ENCODE data around the gene ALOX12.

The ALOX12 gene

DNA sequence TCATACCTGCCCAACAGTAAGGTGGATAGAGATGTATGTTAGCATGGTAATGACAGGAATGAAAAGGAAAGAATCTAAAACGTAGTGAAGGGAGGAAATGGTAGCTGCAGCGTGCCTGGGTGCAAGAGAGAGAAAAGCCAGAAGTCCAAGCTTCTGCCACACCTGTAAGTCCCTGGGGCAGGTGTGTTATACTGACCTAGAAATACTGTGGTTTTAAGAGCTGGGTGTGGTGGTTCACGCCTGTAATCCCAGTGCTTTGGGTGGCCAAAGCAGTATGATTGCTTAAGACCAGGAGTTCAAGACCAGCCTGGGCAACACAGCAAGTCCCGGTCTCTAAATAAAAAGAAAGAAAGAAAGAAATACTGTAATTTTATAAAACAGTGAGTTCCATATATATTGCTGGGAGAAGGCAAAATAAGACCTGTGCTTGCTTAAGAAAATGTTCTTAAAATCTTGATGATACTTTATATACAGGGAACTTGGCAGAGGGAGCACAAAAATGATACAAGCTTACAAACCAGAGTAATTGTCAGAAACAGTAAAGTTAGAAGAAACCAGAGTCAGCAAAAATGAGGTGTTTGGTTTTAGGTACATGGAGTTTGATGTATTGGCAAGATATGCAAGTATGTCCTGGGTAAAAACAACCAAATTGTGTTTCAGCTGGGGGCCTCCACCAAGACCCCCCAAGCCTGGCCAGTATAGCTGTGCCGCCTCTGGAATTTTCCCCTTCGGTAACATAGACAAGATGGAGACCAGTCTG lies 6.6 kb downstream of the ALOX12 start:
- FAIRE-seq = no peak

DNA sequence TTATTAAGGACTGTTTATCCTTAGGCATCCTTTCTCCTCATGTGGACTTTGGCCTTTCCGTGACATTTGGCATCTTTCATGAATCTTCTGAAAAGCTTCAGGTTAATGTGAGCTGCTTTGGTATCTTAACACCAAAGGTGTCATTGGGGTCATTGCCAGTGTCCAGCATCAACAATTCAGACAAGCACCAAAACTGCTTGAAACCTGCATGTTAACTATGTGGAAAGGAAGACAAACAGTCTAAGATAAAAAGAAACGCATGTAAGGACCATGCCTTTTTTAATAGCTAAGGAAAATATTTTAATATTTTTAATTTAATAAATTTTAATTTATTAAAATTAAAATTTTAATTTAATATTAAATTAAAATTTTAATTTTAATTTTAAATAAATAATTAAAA lies 7.9 kb downstream of the ALOX12 start:
- no peak for FAIRE-seq

DNA sequence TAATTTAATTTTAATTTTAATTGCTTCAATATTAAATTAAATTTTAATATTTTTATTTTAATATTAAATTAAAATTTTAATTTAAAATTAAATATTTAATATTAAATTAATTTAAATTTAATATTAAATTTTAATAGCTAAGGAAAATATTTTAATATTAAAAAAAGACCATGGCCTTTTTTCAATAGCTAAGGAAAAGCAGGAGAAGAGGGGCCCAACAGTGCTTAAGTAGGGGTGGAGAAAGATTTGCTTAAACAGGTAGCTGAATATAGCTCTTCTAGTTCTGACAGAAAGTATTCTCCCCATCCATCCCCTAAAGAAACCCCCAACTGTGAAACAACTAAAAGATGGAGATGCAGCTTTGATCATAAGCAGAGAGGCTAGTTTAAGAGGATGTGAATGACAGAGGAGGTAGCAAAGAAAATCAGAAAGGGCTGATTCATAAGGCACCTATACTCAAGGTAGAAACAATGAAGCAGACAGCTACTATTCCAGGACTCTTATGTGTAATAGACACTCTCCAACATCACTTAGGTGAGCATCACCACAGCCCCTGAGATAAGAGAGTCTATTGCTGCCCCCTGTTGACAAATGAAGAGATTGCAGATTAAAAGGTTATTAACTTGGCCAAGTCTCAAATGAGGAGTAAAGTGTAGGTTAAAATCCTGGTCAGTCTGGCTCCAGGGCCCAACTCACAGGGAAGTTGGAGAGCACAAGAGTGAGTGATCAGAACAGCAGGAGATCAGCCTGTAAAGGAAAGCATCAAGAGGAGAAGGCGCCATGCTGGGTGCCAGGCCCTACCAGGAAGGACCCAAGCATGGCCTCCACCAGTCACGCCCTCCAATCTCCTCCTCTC lies 8.8 kb downstream of the ALOX12 start:
- FAIRE-seq = no peak

DNA sequence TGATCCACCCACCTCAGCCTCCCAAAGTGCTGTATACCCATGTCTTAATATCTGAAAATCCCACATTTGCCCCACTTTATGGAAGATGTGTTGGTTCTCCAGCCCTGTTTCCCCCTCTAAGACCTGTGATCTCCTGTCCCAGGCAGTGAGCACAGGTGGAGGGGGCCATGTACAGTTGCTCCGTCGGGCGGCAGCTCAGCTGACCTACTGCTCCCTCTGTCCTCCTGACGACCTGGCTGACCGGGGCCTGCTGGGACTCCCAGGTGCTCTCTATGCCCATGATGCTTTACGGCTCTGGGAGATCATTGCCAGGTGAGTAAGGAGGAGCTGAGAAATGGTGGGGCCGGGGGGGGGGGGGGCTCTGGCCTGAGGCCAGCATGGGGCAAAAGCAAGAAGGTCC lies 9.9 kb downstream of the ALOX12 start:
- FAIRE-seq = no peak

DNA sequence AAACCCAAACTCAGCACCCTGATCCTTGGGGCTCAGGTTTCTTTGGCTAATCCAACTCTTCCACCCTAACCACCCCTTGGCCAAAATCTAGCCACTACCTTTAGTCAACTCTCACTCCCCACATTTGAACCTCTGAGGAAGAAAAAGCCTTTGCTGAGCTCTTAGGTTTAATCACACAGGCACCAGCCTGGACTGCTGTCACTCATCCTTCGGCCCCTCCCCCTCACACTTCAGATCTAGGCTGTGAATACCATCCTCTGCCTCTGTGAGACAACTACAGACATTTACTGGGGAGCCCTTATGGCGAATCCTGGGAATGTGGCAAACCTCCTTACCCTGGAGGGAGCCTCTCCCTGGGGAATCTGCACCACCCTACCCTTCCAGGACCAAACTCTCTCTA lies 11.3 kb downstream of the ALOX12 start:
- FAIRE-seq = no peak

DNA sequence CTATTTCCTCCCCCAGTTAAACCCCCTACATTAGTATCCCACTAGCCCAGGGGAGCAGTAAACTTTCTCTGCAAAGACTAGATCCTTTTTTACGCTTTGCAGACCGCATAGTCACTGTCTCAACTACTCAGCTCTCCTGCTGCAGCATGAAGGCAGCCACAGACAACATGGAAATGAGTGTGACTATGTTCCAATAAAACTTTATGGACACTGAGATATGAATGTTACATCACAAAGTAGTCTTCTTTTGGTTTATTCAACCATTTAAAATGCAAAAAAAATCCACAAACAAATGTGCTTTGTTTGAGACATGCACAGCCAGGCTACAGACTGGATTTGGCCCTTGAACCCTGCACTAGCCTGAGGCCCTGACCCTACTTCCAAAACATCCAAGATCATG lies 14.7 kb downstream of the ALOX12 start:
- no peak for FAIRE-seq

DNA sequence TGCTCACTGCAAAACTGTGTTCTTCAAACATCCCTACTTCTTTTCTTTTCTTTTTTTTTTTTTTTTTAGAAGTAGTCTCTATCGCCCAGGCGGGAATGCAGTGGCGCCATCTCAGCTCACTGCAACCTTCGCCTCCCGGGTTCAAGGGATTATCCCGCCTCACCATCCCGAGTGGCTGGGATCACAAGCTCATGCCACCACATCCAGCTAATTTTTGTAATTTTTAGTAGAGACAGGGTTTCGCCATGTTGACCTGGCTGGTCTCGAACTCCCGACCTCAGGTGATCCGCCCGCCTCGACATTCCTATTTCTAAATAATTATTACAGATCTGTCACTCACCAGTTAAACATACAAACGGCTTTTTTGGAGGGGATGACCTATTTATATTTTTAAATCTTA lies 15.6 kb downstream of the ALOX12 start:
- no peak for FAIRE-seq

DNA sequence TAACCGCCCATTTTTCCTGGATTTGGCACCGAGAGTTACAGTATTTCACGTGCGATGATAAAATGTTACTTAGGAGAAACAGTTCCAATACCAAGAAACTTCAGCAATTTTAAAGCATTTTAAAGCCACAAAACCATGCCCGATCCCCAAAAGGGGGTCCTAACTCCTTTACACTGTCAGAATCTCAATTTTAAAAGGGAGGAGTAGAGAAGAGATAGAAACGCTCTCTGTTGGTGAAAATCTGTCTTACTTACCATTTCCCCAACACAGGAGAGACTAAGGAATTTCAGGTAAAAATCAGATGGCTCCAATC lies 16.0 kb downstream of the ALOX12 start:
- no peak for FAIRE-seq

DNA sequence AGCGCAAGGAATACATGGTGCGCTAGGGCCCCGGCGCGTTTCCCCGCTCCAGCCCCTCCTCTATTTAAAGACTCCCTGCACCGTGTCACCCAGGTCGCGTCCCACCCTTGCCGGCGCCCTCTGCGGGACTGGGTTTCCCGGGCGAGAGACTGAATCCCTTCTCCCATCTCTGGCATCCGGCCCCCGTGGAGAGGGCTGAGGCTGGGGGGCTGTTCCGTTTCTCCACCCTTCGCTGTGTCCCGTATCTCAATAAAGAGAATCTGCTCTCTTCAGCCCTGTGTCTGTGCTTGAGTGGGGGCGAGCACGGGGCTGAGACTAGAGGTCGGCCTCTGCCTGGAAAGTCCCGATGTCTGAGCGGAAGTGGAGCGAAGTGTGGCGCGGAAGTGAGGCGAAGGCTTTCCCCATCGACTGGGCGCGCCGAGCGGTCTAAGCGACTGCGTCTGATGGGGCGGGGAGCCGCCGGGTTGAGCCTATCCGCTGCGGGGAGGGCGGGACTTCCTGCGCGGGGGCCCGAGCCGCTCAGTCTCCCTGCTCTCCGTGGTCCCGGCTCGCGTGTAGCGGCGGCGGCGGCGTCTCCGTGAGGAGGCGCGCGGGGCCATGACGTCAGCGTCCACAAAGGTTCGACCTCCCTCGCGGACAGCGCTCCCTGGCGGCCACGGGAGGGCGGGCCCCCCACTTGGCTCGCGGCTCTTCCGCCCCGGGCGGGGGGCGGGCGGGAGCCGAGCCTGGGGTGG lies 18.6 kb downstream of the ALOX12 start:
- FAIRE-seq = peak; percentile 96

DNA sequence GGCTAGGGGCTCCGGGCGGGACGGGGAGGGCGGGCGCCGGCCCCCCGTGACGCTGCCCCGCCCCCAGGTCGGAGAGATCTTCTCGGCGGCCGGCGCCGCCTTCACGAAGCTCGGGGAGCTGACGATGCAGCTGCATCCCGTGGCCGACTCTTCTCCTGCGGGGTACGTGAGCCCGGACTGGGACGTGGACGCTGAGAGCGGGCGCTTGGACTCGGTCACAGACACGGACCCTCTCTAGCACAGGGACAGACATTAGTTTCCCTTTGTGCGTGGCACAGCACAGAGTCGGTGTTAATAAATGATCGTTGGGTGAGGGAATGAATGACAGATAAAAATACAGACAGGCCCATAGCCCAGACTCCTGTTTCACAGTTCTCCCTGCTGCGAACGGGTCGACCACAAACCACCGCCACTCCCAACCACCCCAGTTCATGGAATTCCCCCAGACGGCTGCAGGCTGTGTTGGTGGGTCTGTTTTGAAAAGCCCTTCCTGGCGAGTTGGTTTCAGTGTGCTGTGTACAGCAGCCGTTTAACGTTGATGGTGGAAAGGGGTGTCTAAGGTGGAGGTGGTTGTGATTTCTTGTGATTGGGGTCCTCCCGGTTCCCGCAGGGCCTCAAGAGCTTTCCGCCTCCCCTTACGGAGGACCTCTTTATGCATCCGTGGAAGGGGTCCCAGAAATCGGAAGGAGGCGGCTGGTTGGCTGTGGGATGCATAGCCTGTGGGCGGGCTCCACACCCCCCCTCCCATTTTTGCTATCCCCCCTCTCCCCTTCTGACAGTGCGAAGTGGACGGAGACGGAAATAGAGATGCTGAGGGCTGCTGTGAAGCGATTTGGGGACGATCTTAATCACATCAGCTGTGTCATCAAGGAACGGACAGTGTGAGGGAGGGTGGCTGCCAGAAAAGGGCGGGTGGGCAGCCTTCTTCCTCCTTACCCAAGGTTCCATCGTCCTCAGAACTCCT lies 19.4 kb downstream of the ALOX12 start:
- FAIRE-seq = no peak

DNA sequence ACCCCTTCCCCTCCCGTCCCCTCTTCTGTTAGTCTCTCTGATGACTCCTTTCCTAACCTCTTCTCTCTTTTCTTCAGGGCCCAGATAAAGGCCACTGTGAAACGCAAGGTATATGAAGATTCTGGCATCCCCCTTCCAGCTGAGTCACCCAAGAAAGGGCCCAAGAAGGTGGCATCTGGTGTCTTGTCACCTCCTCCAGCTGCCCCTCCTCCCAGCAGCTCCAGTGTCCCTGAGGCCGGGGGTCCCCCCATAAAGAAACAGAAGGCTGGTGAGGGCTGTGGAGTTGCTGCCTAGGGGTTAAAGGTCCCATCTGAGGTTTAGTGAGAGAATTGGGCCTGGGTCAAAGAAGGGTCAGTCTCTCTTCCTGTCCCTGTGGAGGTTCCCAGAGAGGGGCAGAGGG lies 20.6 kb downstream of the ALOX12 start:
- FAIRE-seq = no peak

DNA sequence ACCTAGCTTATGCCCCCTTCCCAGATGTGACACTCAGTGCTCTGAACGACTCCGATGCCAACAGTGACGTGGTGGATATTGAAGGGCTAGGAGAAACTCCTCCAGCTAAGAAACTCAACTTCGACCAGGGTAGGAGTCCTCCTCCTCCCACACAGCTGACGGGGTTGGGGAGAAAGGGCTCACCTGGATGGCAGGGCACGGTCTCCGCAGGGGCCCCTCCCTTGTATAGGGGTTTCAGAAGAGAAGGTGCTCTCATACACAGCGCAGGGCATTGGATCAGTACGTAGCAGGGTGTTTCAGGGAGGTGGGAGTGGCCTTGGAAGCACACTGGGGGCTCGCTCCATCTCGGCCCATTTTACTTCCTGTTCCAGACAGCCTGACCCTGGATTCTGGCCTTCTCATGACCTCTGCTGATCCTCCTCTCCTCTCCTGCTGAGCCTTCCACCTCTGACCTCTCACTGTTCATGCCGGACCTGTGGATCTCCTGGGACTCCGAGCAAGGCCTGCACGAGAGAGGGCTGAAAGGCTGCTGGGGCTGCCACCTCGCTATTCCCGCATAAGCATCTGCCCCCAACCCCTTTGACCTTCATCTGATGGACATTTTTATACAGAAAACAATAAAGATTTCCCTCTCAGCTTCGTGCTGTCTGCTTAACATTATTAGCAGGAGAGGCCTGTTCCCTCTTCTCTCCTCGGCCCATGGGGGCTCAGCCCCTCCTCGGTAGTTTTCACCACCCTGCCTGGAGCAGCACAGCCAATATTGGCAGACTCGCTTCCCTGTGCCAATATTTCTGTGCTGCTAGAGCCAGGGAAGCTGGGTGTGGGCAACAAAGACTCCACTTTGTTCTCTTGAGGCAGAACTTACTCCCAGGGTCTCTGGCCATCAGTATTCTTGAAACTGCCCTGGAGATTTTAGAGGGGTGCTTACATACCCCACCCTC lies 21.3 kb downstream of the ALOX12 start:
- FAIRE-seq = no peak

DNA sequence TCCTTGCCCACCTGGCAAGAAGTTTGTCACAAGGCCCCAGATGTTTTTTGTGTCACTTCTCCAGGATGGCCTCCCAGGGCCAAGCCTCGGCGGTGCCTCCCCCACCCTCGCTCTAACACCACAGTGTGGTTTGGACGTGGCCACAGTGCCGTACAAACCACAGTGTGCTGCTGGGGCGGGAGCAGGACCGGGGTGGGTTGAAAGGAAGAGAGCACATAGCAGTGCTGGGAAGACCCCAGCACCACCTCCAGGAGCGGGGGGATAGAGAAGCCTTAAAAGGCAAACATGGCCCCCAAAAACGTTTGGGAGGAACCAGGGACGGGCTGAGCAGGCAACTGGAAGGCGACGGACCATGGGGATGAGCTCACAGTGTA lies 22.0 kb downstream of the ALOX12 start:
- FAIRE-seq = no peak

DNA sequence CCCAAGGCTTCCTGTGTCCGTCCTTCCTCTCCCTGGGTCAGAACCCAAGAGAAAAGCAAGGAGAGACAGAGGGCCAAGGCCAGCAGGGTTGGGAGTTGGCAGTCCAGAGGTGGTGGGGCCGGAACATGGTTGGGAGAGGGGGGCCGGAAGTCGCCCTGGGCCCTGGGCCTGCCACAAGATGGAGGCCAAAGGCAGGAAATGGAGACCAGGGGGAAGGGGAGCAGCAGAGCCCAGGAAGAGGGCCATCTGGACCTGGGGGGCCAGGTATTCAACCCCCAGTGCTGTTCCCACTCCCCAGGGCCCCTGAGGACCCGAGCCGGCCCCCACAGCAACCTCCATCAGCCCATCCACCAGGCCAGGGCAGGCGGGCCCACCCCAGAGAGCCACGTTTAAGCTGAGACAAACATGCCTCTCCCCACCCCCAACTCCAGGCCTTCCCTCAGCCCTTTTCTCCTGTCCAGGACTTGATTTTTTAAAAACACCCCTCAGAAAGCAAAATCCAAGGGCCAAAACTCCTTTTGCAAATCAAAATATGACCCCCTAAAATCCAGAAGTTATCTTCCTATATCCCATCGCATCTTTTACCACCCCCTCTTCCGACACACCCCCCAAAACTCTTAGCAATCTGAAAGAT lies 22.6 kb downstream of the ALOX12 start:
- no peak for FAIRE-seq

DNA sequence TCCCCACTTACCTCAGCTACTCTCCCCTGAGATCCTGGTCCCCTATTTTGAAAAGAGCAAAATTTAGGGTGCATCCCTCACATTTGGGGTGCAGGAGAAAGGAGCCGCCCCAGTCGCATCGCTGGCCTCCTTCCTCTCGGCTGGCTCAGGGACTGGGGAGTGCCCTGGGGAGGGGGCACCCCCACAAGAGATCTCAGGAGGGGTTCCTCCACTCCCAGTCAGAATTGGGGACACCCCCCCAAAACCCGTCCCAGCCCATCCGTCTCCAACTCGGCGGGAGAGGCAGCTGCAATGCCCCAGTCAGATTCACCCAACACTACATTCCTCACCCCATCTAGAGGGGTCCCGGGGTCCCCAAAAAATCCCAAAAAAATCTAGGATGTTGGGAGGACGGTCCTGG lies 23.5 kb downstream of the ALOX12 start:
- no peak for FAIRE-seq

DNA sequence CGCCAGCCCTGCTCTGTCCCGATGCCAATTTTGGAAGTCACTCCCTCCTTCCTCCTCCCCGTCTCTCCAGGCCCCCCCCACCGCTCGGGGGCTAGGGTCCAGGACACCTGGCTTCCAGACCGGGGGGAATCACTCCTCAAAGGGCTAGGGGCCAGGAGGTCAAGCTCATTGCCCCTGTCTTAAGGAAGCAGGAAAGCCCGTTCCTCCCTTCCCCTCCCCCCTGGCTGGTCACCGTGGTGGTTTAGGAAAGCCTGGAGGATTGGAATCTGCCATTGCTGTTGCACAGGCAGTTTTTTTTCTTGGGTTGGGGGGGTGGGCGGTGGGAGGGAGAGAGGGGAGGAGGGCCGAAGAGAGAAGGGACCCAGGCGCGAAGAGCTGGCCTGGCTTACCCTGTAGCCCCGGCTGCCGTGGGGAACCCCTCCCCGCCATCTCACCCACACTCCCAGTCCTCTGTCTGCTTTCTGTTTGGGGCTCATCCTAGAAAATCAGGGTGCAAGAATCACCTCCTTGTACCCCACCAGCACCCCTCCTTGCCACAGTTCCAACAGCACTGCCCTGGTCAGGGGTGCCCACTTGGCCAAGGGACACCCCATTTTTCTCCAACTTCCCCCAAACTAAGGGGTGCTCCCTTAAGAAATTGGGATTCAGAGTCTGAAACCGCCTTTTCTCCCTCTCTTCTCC lies 24.1 kb downstream of the ALOX12 start:
- no peak for FAIRE-seq

DNA sequence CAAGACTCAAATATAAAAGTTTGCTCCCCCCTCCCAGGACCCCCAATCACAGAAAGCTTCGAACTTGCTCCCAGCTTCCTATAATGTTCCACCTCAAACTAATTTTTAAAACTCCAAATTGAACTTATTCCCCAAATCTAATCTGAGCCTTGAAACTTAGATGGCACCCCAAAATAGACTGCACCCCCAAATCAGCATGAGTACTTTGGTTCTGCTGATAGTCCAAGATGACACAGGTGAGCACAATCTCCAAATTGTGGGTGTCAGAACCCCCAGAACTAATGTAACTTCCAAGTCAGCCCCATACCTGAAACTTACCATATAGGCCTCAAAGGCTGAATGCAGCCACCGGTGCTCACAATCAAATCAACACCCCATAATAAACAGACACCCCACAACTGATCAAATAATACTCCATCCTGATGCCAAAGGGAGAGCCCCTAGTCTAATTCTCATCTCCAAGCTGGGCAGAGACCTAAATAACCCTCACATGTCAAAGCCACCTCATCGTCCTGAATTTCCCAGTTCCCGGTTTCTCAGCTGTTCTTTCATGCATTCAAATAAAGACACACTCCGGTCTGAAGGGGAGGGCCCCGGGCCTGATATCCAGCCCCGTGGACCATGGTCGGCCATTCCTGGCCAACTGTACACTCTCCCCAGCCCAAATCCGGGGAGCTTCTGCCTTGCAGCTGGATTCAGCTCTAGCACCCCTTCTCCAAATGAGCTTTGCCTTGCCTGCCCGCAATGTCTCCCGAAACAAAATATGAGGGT lies 25.2 kb downstream of the ALOX12 start:
- FAIRE-seq = no peak

DNA sequence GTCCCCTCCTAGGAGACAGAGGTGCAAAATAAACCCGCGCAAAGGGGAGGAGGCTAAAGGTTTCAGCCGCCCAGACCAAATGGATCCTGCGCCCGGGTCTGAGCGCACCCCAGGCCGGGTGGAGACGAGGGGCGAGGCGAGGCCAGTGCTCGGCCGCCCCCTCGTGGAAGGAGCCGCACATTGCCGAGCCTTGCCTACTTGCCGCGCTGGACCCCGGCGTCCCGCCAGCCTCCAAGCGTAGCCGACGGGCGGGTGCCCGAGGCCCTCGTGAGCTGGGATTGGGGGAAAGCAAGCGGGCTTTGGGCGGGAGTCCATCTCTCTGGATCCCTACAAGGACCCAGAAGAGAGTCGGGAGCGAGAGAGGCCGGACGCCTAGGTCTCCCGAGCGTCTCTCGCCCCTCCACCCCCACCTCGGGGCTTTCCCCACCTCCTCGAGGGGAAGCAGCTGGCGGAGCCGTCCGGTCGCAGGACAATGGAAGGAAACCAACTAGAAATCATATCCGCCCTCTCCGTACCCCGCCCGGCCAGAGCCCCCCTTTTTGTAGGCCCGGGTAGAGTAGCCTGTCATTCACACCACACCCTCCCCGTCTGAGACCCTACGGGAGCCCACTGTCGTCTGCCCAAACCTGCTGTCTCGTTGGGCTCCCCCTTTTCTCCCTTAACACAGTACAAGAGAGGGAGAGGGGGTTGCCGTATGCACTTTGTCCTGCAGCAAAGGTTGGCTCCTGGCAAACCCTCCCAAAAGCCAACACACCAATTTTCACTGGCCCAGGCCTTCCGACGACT lies 26.3 kb downstream of the ALOX12 start:
- peak; percentile 92 for FAIRE-seq

Measured in G401.6 (cell line).